Right lobe of liver (tissue), 4 donors: ENCODE data around the gene GPR176.

Experiments
- CTCF ChIP-seq, 4 donors: fragments of 200-600 bp in 3 of 4; fragments of 450-650 bp in 1 of 4; IDR thresholded peaks; one replicate each; pipeline versions ENCODE4 v1.5.1 to v1.8.0; 2016 to 2022; ENCODE audit warnings: antibody characterized with exemption in 4 of 4, mild to moderate bottlenecking in 2 of 4
- POLR2A ChIP-seq: fragments of 450-650 bp; IDR thresholded peaks from one replicate; pipeline ENCODE4 v1.6.1; 2017; ENCODE audit warnings: antibody characterized with exemption, mild to moderate bottlenecking
- donor health status: DM: no; HTN: no; CAD: no.
- donor health status: DM: no; HTN: no; CAD: no.
- donor health status: DM: no; HTN: yes; CAD: no.

GRCh38 chr15:39801641-39802309 lies 118.3 kb downstream of the GPR176 start:
- TF ChIP-seq CTCF (IDR thresholded peaks at IDR 0.05) (peak; percentile 45 to 58 (median 52)), POLR2A (no peak)
